Gastrocnemius medialis (tissue), 4 donors: ENCODE results near the gene GMIP. TPM values are rescaled to one million over a fixed set of nuclear protein-coding genes. Genes with fewer than 3 reads are reported as not detected.

Source experiments
- ATAC-seq, 2 donors: fragments of 150-250 bp; one replicate each; pipeline ENCODE4 v1.9.1; 2016
- DNase-seq, 2 donors: peaks; one replicate each; pipeline ENCODE4 v3.0.0-alpha.2; 2019
- H3K27ac ChIP-seq, 4 donors: fragments of 200-600 bp; sonication (generic); 1 replicate in 1 of 4; 2 replicates in 3 of 4; pipeline ENCODE4 v1.5.1; 2016 to 2018; ENCODE audit warnings: mild to moderate bottlenecking in 2 of 4, moderate library complexity in 1 of 4
- H3K27me3 ChIP-seq, 3 donors: fragments of 200-600 bp; sonication (generic) in 2 of 3; 1 replicate in 1 of 3; 2 replicates in 2 of 3; pipeline versions ENCODE4 v1.5.1 to v1.6.0; 2016 to 2019; ENCODE audit warnings: mild to moderate bottlenecking in 1 of 3, moderate library complexity in 1 of 3
- H3K36me3 ChIP-seq, 2 donors: fragments of 200-600 bp; sonication (generic) in 1 of 2; one replicate each; pipeline ENCODE4 v1.5.1; 2017 to 2018
- H3K4me1 ChIP-seq, 2 donors: fragments of 200-600 bp; sonication (generic) in 1 of 2; one replicate each; pipeline ENCODE4 v1.5.1; 2016 to 2017; ENCODE audit warnings: mild to moderate bottlenecking in 2 of 2
- H3K4me3 ChIP-seq, 4 donors: fragments of 200-600 bp; sonication (generic) in 3 of 4; 1 replicate in 1 of 4; 2 replicates in 3 of 4; pipeline ENCODE4 v1.5.1; 2016 to 2019; ENCODE audit warnings: mild to moderate bottlenecking in 2 of 4
- H3K9me3 ChIP-seq, 3 donors: fragments of 200-600 bp; sonication (generic) in 2 of 3; 1 replicate in 1 of 3; 2 replicates in 2 of 3; pipeline ENCODE4 v1.5.1; 2016 to 2019
- CTCF ChIP-seq, 5 experiments: fragments of 450-650 bp in 3 of 5; fragments of 200-600 bp in 2 of 5; sonication (generic) in 2 of 5; IDR thresholded peaks in 4 of 5; conservative IDR thresholded peaks in 1 of 5; 1 replicate in 4 of 5; 2 replicates in 1 of 5; pipeline ENCODE4 v1.5.1; 2016 to 2019; ENCODE audit warnings: antibody characterized with exemption in 5 of 5, mild to moderate bottlenecking in 3 of 5, moderate library complexity in 3 of 5
- POLR2A ChIP-seq, 2 donors: fragments of 450-650 bp; IDR thresholded peaks; one replicate each; pipeline ENCODE4 v1.6.1; 2017; ENCODE audit warnings: antibody characterized with exemption in 2 of 2, mild to moderate bottlenecking in 2 of 2, moderate library complexity in 2 of 2
- in situ Hi-C, 4 donors: fragments of 200-750 bp; cut with MboI; loops; one replicate each; pipeline versions ENCODE4 v1.15.0 to v1.8.0; 2017; ENCODE audit warnings: low sequenced_read_pairs in 4 of 4
- intact Hi-C: fragments of 100-400 bp; cut with DNase I; formaldehyde crosslinking; loops from one replicate; pipeline ENCODE4 v1.15.1; 2023; ENCODE audit warnings: low total_unique reads
- total RNA-seq, 4 donors: library from RNA; depleted of rRNA; stranded (reverse); fragments of >200 nt; gene quantifications; one replicate each; pipeline versions ENCODE4 v1.1.0 to v1.2.3, GENCODE V29; 2016

The GMIP gene
- total RNA-seq, 4 donors from 2014 or later, result 1.2 to 2.6 (median 1.6) TPM; not detected in 1

GRCh38 chr19:19580418-19580817 lies 63.0 kb downstream of the GMIP start:
- ATAC-seq (no peak), DNase-seq (no peak)
- no peak overlapping the region for H3K27ac ChIP-seq
- intact Hi-C loops (no loop called here), in situ Hi-C loops (no loop called here)
- TF ChIP-seq POLR2A (IDR thresholded peaks at IDR 0.05) (no peak), CTCF (IDR thresholded peaks at IDR 0.05 in 4 of 5, conservative IDR thresholded peaks at IDR 0.05 in 1 of 5) (no peak)
- no peak overlapping the region for H3K4me3 ChIP-seq
- H3K9me3 ChIP-seq, result no peaks in the 10 kb centered on the region
- no peaks in the 10 kb centered on the region for H3K36me3 ChIP-seq
- H3K27me3 ChIP-seq, result no peaks in the 10 kb centered on the region
- H3K4me1 ChIP-seq, result no peaks in the 10 kb centered on the region

- no peak overlapping the region for H3K27ac ChIP-seq
- DNase-seq (no peak), ATAC-seq (no peak)
- no peak for TF ChIP-seq CTCF (IDR thresholded peaks at IDR 0.05 in 4 of 5, conservative IDR thresholded peaks at IDR 0.05 in 1 of 5)
- no peak for TF ChIP-seq POLR2A (IDR thresholded peaks at IDR 0.05)
- no peaks in the 10 kb centered on the region for H3K9me3 ChIP-seq
- intact Hi-C loops (no loop called here), in situ Hi-C loops (no loop called here)
- no peak overlapping the region for H3K4me3 ChIP-seq
- no peaks in the 10 kb centered on the region for H3K27me3 ChIP-seq
- no peaks in the 10 kb centered on the region for H3K36me3 ChIP-seq
- no peaks in the 10 kb centered on the region for H3K4me1 ChIP-seq
Observed at GRCh38 chr19:19579533-19580361, 63.7 kb downstream of the GMIP start.

Other genes starting within 250 kb of the GMIP start
- gene GATAD2A, start 238.0 kb downstream of the GMIP start, total RNA-seq, result 10 to 100 TPM; 17.7 to 51.4 (median 40.1) TPM
- gene TSSK6, start 128.1 kb downstream of the GMIP start, total RNA-seq, result 1 to 10 TPM in 1 of 4 donors, under 1 TPM in 1, not detected in 2; 0.80 to 1.7 TPM
- gene NDUFA13, start 127.4 kb downstream of the GMIP start, total RNA-seq, result 100 to 1,000 TPM in 1 of 4 donors, 10 to 100 TPM in 3; 41.8 to 201 (median 50.5) TPM
- under 1 TPM in 2 of 4 donors, not detected in 2; 0.18 to 0.31 TPM for gene YJEFN3, start 114.7 kb downstream of the GMIP start, total RNA-seq
- 1 to 10 TPM in 1 of 4 donors, not detected in 3; 3.2 TPM for gene CILP2, start 105.4 kb downstream of the GMIP start, total RNA-seq
- gene PBX4, start 25.0 kb downstream of the GMIP start, total RNA-seq, result not detected
- 1 to 10 TPM in 1 of 4 donors, under 1 TPM in 2, not detected in 1; 0.15 to 1.3 (median 0.27) TPM for gene LPAR2, start 15.4 kb downstream of the GMIP start, total RNA-seq
- gene ATP13A1, start 20.0 kb upstream of the GMIP start, total RNA-seq, result 100 to 1,000 TPM in 2 of 4 donors, 10 to 100 TPM in 2; 51.8 to 111 (median 82.8) TPM
- gene ZNF101, start 25.2 kb upstream of the GMIP start, total RNA-seq, result 1 to 10 TPM in 3 of 4 donors, under 1 TPM in 1; 0.39 to 9.7 (median 2.5) TPM
- gene ZNF14, start 89.5 kb upstream of the GMIP start, total RNA-seq, result 1 to 10 TPM in 3 of 4 donors, under 1 TPM in 1; 0.97 to 2.1 (median 1.7) TPM
- 10 to 100 TPM in 3 of 4 donors, 1 to 10 TPM in 1; 6.3 to 18.7 (median 14.9) TPM for gene ZNF506, start 178.1 kb upstream of the GMIP start, total RNA-seq
- gene ZNF253, start 222.2 kb upstream of the GMIP start, total RNA-seq, result 1 to 10 TPM; 3.1 to 9.5 (median 6.3) TPM